ENCODE results near the gene OR2K2.
"Not testable (repeated sequence)": the region's sequence is repeated elsewhere in the genome, so short reads cannot be mapped to it uniquely, and the experiment has no call there.

The OR2K2 gene

DNA sequence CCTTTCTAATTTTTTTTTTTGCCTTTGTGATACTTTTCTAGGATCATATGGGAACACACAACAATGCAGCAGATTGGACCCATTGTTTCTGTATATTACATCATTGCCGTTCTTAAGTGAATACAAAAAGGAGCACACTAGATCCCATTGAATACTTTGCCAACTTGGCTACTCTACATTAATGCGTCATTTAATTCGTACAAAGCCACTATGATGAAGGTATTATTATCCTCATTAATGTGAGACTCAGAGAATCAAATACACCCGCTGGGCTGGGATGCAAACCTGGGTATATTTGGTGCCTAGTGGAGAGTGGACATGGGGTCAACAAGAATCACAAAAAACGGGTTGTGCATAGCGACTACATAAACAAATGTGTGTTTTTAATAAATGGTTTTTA, 31.9 kb downstream of the OR2K2 start:
- DNase-seq (ENCODE audit: low read depth in 2 of 2, low spot score in 1 of 2), result no peak

DNA sequence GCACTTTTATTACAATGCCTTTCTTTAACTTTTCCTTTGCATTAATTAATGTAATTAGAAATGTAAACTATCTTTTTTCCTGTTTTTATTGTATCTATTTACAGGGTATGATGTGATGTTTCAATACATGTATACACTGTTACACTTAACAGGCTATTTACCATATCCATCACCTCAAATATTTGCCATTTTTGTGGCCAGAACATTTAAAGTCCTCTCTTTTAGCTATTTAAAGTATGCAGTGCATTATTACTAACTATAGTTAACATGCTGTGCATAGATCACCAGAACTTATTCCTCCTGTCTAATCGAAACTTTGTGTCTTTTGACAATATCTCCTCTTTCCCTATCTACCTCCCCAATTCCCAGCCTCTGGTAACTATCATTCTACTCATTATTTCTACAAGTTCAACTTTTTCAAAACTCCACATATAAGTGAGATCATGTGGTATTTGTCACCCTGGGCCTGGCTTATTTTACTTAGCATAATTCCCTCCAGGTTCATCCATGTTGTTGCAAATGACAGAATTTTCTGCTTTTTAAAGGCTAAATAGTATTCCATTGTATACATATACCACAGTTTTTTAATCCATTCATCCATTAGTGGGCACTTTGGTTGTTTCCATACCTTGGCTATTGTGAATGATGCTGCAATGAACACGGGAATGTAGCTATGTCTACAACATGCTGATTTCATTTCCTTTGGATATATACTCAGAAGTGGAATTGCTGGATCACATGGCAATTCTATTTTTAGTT, 32.8 kb downstream of the OR2K2 start:
- no peak for DNase-seq (ENCODE audit: low read depth in 2 of 2, low spot score in 1 of 2)

GRCh38 chr9:111294691-111295451, 35.2 kb downstream of the OR2K2 start:
- DNase-seq (ENCODE audit: low read depth in 2 of 2, low spot score in 1 of 2), result no peak

GRCh38 chr9:111287127-111287526, 42.9 kb downstream of the OR2K2 start:
- no peak for DNase-seq (ENCODE audit: low read depth in 2 of 2, low spot score in 1 of 2)

GRCh38 chr9:111284703-111285102, 45.3 kb downstream of the OR2K2 start:
- no peak for DNase-seq (ENCODE audit: low read depth in 2 of 2, low spot score in 1 of 2)

DNA sequence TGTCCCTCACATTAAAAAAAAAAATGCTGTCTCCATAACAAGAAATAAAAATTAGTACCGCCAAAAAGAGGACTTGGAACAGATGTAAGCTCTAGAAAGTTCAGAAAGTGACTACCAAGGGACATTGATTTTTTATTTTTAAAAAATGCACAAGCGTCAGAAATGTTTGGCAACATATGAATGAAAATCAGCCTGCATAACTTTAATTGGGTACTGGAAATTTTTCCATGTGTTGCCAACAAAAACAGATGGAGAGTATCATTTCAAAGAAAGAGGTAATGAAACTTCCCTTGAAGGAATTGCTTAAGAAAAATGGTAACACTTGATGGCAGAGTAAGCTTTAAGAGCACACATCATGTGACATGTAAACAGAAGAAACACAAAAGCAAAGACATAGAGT, 47.2 kb downstream of the OR2K2 start:
- DNase-seq (ENCODE audit: low read depth in 2 of 2, low spot score in 1 of 2), result no peak

- not testable (repeated sequence) for DNase-seq (ENCODE audit: low read depth in 2 of 2, low spot score in 1 of 2)
Observed at GRCh38 chr9:111280795-111281194, 49.2 kb downstream of the OR2K2 start.

Data from stimulated activated CD8-positive, alpha-beta memory T cell treated with anti-CD3 and anti-CD28 coated beads, Interleukin-4, amount 100 ng/mL, for 1 hour (primary cell).